KMS-11 (cell line): ENCODE results near the gene ZNF609.

Source experiments
- H2AFZ ChIP-seq: fragments of 200-600 bp; sonication (generic); 2 replicates; pipeline ENCODE4 v1.6.1; 2016; ENCODE audit warnings: antibody characterized with exemption, mixed run types, low read depth
- H3K27ac ChIP-seq: fragments of 200-600 bp; sonication (generic); 2 replicates; pipeline ENCODE4 v1.6.1; 2016; ENCODE audit warnings: mild to moderate bottlenecking, mixed run types
- H3K27me3 ChIP-seq: fragments of 200-600 bp; sonication (generic); 2 replicates; pipeline ENCODE4 v1.6.1; 2017; ENCODE audit warnings: mild to moderate bottlenecking, low read depth, mixed run types, moderate library complexity; ENCODE audit not compliant: insufficient read depth
- H3K36me3 ChIP-seq: fragments of 200-600 bp; sonication (generic); 2 replicates; pipeline ENCODE4 v1.6.1; 2017; ENCODE audit warnings: mild to moderate bottlenecking, mixed run types; ENCODE audit not compliant: insufficient read depth
- H3K4me1 ChIP-seq: fragments of 200-600 bp; sonication (generic); 2 replicates; pipeline ENCODE4 v1.6.1; 2016; ENCODE audit warnings: mild to moderate bottlenecking, low read depth, mixed run types; ENCODE audit not compliant: poor library complexity, severe bottlenecking
- H3K4me2 ChIP-seq: fragments of 200-600 bp; sonication (generic); 2 replicates; pipeline ENCODE4 v1.7.0; 2016; ENCODE audit warnings: mild to moderate bottlenecking, mixed run types
- H3K4me3 ChIP-seq: fragments of 200-600 bp; sonication (generic); IDR thresholded peaks from 2 replicates; pipeline ENCODE4 v1.6.1; 2017; ENCODE audit warnings: low read depth, low read length, mixed read lengths; ENCODE audit not compliant: insufficient read depth
- H3K79me2 ChIP-seq: fragments of 200-600 bp; sonication (generic); 2 replicates; pipeline ENCODE4 v1.6.1; 2016; ENCODE audit warnings: low read depth, mixed run types; ENCODE audit not compliant: insufficient read depth
- H3K9ac ChIP-seq: fragments of 200-600 bp; sonication (generic); 2 replicates; pipeline ENCODE4 v1.6.1; 2016; ENCODE audit warnings: mild to moderate bottlenecking, mixed run types
- H4K20me1 ChIP-seq: fragments of 200-600 bp; sonication (generic); 2 replicates; pipeline ENCODE4 v1.6.1; 2016; ENCODE audit warnings: mild to moderate bottlenecking, mixed run types; ENCODE audit not compliant: insufficient read depth
- CTCF ChIP-seq: fragments of 200-600 bp; sonication (generic); conservative IDR thresholded peaks from 2 replicates; pipeline ENCODE4 v1.6.1; 2017; ENCODE audit warnings: low read depth, mild to moderate bottlenecking, antibody characterized with exemption, low read length, moderate library complexity, mixed read lengths

Gene ZNF609

GRCh38 chr15:64653757-64654156 lies 193.4 kb downstream of the ZNF609 start:
- H3K9ac ChIP-seq = no peak overlapping the region
- H3K36me3 ChIP-seq = no peaks in the 10 kb centered on the region
- H3K4me3 ChIP-seq = no peak overlapping the region
- H2AFZ ChIP-seq = no peak overlapping the region
- no peaks in the 10 kb centered on the region for H3K27me3 ChIP-seq
- peaks cover 78% of the 10 kb centered on the region for H3K4me1 ChIP-seq
- H3K79me2 ChIP-seq = peaks cover 73% of the 10 kb centered on the region; the same call in 1 of the 2 replicates
- H4K20me1 ChIP-seq = no peaks in the 10 kb centered on the region
- H3K27ac ChIP-seq = no peak overlapping the region; the same call in 1 of the 2 replicates
- H3K4me2 ChIP-seq = peak overlapping the region; percentile 13; the same call in 1 of the 2 replicates
- TF ChIP-seq CTCF = peak; percentile 26; the same call in 1 of the 2 replicates

GRCh38 chr15:64656508-64656907 lies 196.1 kb downstream of the ZNF609 start:
- Histone ChIP-seq H2AFZ (no peak overlapping the region), H3K79me2 (peaks cover 53% of the 10 kb centered on the region; the same call in 1 of the 2 replicates), H3K4me3 (no peak overlapping the region), H3K36me3 (no peaks in the 10 kb centered on the region), H3K27me3 (no peaks in the 10 kb centered on the region), H3K9ac (no peak overlapping the region), H4K20me1 (no peaks in the 10 kb centered on the region), H3K4me2 (no peak overlapping the region), H3K4me1 (peaks cover 66% of the 10 kb centered on the region), H3K27ac (no peak overlapping the region)
- TF ChIP-seq CTCF = no peak

GRCh38 chr15:64665179-64665578 lies 204.8 kb downstream of the ZNF609 start:
- H3K4me1 ChIP-seq = peaks cover 64% of the 10 kb centered on the region
- no peak for TF ChIP-seq CTCF
- no peaks in the 10 kb centered on the region for H4K20me1 ChIP-seq
- H3K27ac ChIP-seq = no peak overlapping the region; the same call in 1 of the 2 replicates
- H3K4me3 ChIP-seq = no peak overlapping the region
- no peak overlapping the region for H2AFZ ChIP-seq
- H3K27me3 ChIP-seq = no peaks in the 10 kb centered on the region
- H3K79me2 ChIP-seq = no peaks in the 10 kb centered on the region; the same call in 1 of the 2 replicates
- no peaks in the 10 kb centered on the region for H3K36me3 ChIP-seq
- H3K4me2 ChIP-seq = no peak overlapping the region
- no peak overlapping the region for H3K9ac ChIP-seq

- H3K27me3 ChIP-seq = no peaks in the 10 kb centered on the region
- peak overlapping the region; percentile 61 for H3K27ac ChIP-seq
- H2AFZ ChIP-seq = no peak overlapping the region
- H3K4me1 ChIP-seq = peaks cover 63% of the 10 kb centered on the region
- H3K4me2 ChIP-seq = peak overlapping the region; percentile 18; the same call in 1 of the 2 replicates
- H3K9ac ChIP-seq = no peak overlapping the region
- H4K20me1 ChIP-seq = no peaks in the 10 kb centered on the region
- TF ChIP-seq CTCF = no peak
- no peak overlapping the region for H3K4me3 ChIP-seq
- no peaks in the 10 kb centered on the region for H3K36me3 ChIP-seq
- no peaks in the 10 kb centered on the region for H3K79me2 ChIP-seq
Observed at GRCh38 chr15:64667736-64668161, 207.4 kb downstream of the ZNF609 start.
